ENCODE data around the gene A2M. TPM values are rescaled to one million over a fixed set of nuclear protein-coding genes. Genes with fewer than 3 reads are reported as not detected.

A2M gene
- total and polyA plus RNA-seq, 4 donors = 1,731 to 2,622 (median 2,052) TPM

DNA sequence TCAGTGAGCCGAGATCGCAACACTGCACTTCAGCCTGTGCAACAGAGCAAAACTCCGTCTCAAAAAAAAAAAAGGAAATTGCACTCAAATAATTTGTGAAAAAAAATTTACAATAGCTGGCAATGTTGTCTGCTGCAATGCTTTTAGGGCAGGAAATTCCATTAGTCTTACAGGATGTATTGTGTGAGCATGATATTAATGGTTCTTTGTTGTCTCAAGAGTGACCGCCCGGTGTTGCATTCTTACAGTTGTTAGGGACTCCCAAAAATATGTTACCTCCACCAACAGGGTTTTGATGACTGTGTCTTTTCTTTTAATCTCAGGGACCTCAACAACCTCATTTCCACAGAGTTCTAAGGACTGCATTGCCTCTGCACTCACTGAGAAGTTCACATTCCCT, 47.7 kb upstream of the A2M start:
- TF ChIP-seq RAD21 (IDR thresholded peaks at IDR 0.05) (peak in 1 of 2 donors; percentile 20), HNF4G (IDR thresholded peaks at IDR 0.05) (no peak)
- Histone ChIP-seq H3K27ac (ENCODE audit: low read depth in 1 of 2, low read length in 2 of 2) (no peak overlapping the region), H3K9me3 (ENCODE audit: control insufficient read depth in 4 of 4, low read length in 3 of 4) (no peaks in the 10 kb centered on the region)

DNA sequence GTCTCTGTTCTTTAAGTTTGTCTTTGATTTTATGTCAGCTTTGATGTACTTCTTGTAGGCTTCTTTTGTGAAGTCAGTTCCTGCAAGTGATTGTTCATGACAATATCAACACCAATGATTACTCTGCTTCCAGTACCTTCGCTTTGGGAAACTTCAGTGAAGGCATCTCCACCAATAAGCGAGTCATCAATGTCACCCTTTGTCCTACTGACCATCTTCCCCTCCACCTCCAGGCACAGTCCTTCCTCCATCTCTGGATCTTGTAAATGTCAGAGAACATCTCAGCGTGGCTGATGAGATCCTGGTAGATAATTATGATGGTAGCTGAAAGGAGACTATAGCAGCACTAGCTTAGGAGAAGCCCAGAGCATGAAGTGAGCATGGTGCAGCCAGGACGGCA, 40.4 kb upstream of the A2M start:
- no peak overlapping the region for H3K9ac ChIP-seq (ENCODE audit: low read depth in 1 of 2, low read length in 2 of 2)
- no peaks in the 10 kb centered on the region for H3K4me1 ChIP-seq (ENCODE audit: control insufficient read depth in 4 of 4, insufficient read depth in 4 of 4, low read length in 3 of 4)
- H3K4me3 ChIP-seq (ENCODE audit: low read depth in 1 of 3, low read length in 3 of 3) = no peak overlapping the region
- TF ChIP-seq JUND (IDR thresholded peaks at IDR 0.05) (no peak), RXRA (IDR thresholded peaks at IDR 0.05) (no peak), RAD21 (IDR thresholded peaks at IDR 0.05) (no peak), SP1 (IDR thresholded peaks at IDR 0.05) (no peak), HNF4A (conservative IDR thresholded peaks at IDR 0.05) (no peak), TAF1 (conservative IDR thresholded peaks at IDR 0.05) (no peak), FOXA2 (IDR thresholded peaks at IDR 0.05) (no peak)
- TF ChIP-seq, protein P1, sequence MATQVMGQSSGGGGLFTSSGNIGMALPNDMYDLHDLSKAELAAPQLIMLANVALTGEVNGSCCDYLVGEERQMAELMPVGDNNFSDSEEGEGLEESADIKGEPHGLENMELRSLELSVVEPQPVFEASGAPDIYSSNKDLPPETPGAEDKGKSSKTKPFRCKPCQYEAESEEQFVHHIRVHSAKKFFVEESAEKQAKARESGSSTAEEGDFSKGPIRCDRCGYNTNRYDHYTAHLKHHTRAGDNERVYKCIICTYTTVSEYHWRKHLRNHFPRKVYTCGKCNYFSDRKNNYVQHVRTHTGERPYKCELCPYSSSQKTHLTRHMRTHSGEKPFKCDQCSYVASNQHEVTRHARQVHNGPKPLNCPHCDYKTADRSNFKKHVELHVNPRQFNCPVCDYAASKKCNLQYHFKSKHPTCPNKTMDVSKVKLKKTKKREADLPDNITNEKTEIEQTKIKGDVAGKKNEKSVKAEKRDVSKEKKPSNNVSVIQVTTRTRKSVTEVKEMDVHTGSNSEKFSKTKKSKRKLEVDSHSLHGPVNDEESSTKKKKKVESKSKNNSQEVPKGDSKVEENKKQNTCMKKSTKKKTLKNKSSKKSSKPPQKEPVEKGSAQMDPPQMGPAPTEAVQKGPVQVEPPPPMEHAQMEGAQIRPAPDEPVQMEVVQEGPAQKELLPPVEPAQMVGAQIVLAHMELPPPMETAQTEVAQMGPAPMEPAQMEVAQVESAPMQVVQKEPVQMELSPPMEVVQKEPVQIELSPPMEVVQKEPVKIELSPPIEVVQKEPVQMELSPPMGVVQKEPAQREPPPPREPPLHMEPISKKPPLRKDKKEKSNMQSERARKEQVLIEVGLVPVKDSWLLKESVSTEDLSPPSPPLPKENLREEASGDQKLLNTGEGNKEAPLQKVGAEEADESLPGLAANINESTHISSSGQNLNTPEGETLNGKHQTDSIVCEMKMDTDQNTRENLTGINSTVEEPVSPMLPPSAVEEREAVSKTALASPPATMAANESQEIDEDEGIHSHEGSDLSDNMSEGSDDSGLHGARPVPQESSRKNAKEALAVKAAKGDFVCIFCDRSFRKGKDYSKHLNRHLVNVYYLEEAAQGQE (IDR thresholded peaks at IDR 0.05) = no peak
- TF ChIP-seq, protein P2, sequence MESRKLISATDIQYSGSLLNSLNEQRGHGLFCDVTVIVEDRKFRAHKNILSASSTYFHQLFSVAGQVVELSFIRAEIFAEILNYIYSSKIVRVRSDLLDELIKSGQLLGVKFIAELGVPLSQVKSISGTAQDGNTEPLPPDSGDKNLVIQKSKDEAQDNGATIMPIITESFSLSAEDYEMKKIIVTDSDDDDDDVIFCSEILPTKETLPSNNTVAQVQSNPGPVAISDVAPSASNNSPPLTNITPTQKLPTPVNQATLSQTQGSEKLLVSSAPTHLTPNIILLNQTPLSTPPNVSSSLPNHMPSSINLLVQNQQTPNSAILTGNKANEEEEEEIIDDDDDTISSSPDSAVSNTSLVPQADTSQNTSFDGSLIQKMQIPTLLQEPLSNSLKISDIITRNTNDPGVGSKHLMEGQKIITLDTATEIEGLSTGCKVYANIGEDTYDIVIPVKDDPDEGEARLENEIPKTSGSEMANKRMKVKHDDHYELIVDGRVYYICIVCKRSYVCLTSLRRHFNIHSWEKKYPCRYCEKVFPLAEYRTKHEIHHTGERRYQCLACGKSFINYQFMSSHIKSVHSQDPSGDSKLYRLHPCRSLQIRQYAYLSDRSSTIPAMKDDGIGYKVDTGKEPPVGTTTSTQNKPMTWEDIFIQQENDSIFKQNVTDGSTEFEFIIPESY (IDR thresholded peaks at IDR 0.05) = no peak
- TF ChIP-seq, protein P3, sequence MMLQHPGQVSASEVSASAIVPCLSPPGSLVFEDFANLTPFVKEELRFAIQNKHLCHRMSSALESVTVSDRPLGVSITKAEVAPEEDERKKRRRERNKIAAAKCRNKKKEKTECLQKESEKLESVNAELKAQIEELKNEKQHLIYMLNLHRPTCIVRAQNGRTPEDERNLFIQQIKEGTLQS (IDR thresholded peaks at IDR 0.05) = no peak
- 96% methylated on average over 4 of the region's 4 CpGs for WGBS
- H3K27me3 ChIP-seq (ENCODE audit: control insufficient read depth in 4 of 4, insufficient read depth in 4 of 4, low read length in 3 of 4) = no peaks in the 10 kb centered on the region
- H3K9me3 ChIP-seq (ENCODE audit: control insufficient read depth in 4 of 4, low read length in 3 of 4) = no peaks in the 10 kb centered on the region
- no peak for DNase-seq (ENCODE audit: low spot score)
- H3K36me3 ChIP-seq (ENCODE audit: control insufficient read depth in 4 of 4, insufficient read depth in 3 of 4, low read depth in 1 of 4, low read length in 3 of 4) = peaks cover 0 to 80% (median 41%) of the 10 kb centered on the region in 4 donors
- no peak overlapping the region for H3K27ac ChIP-seq (ENCODE audit: low read depth in 1 of 2, low read length in 2 of 2)

More for the DNA sequence above, 47.7 kb upstream of the A2M start:
- H3K9ac ChIP-seq (ENCODE audit: low read depth in 1 of 2, low read length in 2 of 2) = no peak overlapping the region
- H3K4me3 ChIP-seq (ENCODE audit: low read depth in 1 of 3, low read length in 3 of 3) = no peak overlapping the region
- no peak for DNase-seq (ENCODE audit: low spot score)
- H3K4me1 ChIP-seq (ENCODE audit: control insufficient read depth in 4 of 4, insufficient read depth in 4 of 4, low read length in 3 of 4) = no peaks in the 10 kb centered on the region
- peaks cover 0 to 77% (median 33%) of the 10 kb centered on the region in 4 donors for H3K36me3 ChIP-seq (ENCODE audit: control insufficient read depth in 4 of 4, insufficient read depth in 3 of 4, low read depth in 1 of 4, low read length in 3 of 4)
- WGBS = 82% methylated on average over 5 of the region's 5 CpGs
- H3K27me3 ChIP-seq (ENCODE audit: control insufficient read depth in 4 of 4, insufficient read depth in 4 of 4, low read length in 3 of 4) = no peaks in the 10 kb centered on the region

DNA sequence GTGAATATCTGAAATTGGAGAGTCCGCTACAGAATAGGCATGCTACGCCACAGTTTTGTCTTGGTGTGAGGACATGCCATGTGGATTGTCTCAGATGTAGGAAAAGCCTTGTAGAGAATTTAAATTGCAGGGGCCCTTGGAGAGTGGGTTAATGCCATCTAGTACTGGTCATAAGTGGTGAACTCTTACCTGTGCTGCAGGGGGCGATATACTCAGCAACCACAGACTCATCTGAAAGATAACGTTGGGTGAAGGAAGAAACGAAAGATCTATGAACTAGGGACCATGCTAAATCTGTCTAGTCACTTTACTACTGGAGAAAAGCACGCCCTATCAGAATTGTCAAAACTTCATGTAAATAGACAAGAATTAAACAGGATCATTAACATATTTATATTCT, 33.7 kb upstream of the A2M start:
- Histone ChIP-seq H3K36me3 (ENCODE audit: control insufficient read depth in 4 of 4, insufficient read depth in 3 of 4, low read depth in 1 of 4, low read length in 3 of 4) (peaks cover 0 to 38% (median 13%) of the 10 kb centered on the region in 4 donors), H3K4me1 (ENCODE audit: control insufficient read depth in 4 of 4, insufficient read depth in 4 of 4, low read length in 3 of 4) (peaks cover 0 to 16% (median 0%) of the 10 kb centered on the region in 4 donors), H3K9ac (ENCODE audit: low read depth in 1 of 2, low read length in 2 of 2) (no peak overlapping the region), H3K27me3 (ENCODE audit: control insufficient read depth in 4 of 4, insufficient read depth in 4 of 4, low read length in 3 of 4) (no peaks in the 10 kb centered on the region), H3K9me3 (ENCODE audit: control insufficient read depth in 4 of 4, low read length in 3 of 4) (no peaks in the 10 kb centered on the region), H3K27ac (ENCODE audit: low read depth in 1 of 2, low read length in 2 of 2) (no peak overlapping the region), H3K4me3 (ENCODE audit: low read depth in 1 of 3, low read length in 3 of 3) (no peak overlapping the region)
- TF ChIP-seq TAF1 (conservative IDR thresholded peaks at IDR 0.05) (no peak), RAD21 (IDR thresholded peaks at IDR 0.05) (peak in 1 of 2 donors; percentile 35)
- no peak for DNase-seq (ENCODE audit: low spot score)
- 91% methylated on average over 6 of the region's 6 CpGs for WGBS

All from liver (tissue), 9 donors.